H1 (cell line): Measurements from ENCODE around the gene NELL1. TPM values are rescaled to one million over a fixed set of nuclear protein-coding genes. Genes with fewer than 3 reads are reported as not detected.

Experiments
- CTCF ChIA-PET: fragments of 300-600 bp; sonication (Branson Sonifier 250); formaldehyde crosslinking; loops from one replicate; lab custom pipeline; 2021; ENCODE audit not compliant: partially characterized antibody; lab: Charles Lee
- POLR2A ChIA-PET: fragments of 300-600 bp; sonication (Branson Sonifier 250); formaldehyde crosslinking; loops from one replicate; lab custom pipeline; 2021; ENCODE audit warnings: inconsistent platforms; ENCODE audit not compliant: partially characterized antibody; lab: Charles Lee
- DNase-seq, 2 experiments: peaks; one replicate each; pipeline versions ENCODE4 v3.0.0 to v3.0.0-alpha.2; 2010 to 2022; ENCODE audit warnings: low spot score in 2 of 2, low read depth in 1 of 2, mixed read lengths in 1 of 2
- FAIRE-seq: peaks from 2 replicates; lab custom pipeline; 2011; peaks lifted over from hg19 to GRCh38; lab: Jason Lieb, UNC
- H2AFZ ChIP-seq: 2 replicates; pipeline ENCODE4 v1.8.1; 2012; ENCODE audit warnings: low read length, inconsistent platforms
- H2AK5ac ChIP-seq: 2 replicates; pipeline ENCODE4 v1.6.1; 2013; ENCODE audit warnings: low read depth, low read length
- H2BK120ac ChIP-seq: replicated peaks from 2 replicates; pipeline ENCODE3; 2013; ENCODE audit warnings: low read depth, low read length, inconsistent platforms
- H2BK12ac ChIP-seq: 2 replicates; pipeline ENCODE4 v1.6.1; 2013; ENCODE audit warnings: low read depth, low read length
- H2BK15ac ChIP-seq: 2 replicates; pipeline ENCODE4 v1.6.1; 2013; ENCODE audit warnings: low read length
- H2BK20ac ChIP-seq: 2 replicates; pipeline ENCODE4 v1.6.1; 2013; ENCODE audit warnings: low read length
- H2BK5ac ChIP-seq: 2 replicates; pipeline ENCODE4 v1.6.1; 2013; ENCODE audit warnings: low read depth, low read length
- H3K14ac ChIP-seq: 2 replicates; pipeline ENCODE4 v1.6.1; 2013; ENCODE audit warnings: inconsistent platforms; ENCODE audit not compliant: insufficient read length
- H3K18ac ChIP-seq: 2 replicates; pipeline ENCODE4 v1.6.1; 2013; ENCODE audit warnings: low read length; ENCODE audit errors: extremely low read depth
- H3K23ac ChIP-seq: 2 replicates; pipeline ENCODE4 v1.6.1; 2013; ENCODE audit warnings: inconsistent platforms; ENCODE audit not compliant: insufficient read length
- H3K23me2 ChIP-seq: 2 replicates; pipeline ENCODE4 v1.6.1; 2013; ENCODE audit warnings: low read depth, low read length
- H3K27ac ChIP-seq: 2 replicates; pipeline ENCODE4 v1.6.1; 2011; ENCODE audit warnings: low read depth, low read length, inconsistent platforms
- H3K27me3 ChIP-seq, 4 experiments: replicated peaks in 1 of 4; 1 replicate in 1 of 4; 2 replicates in 3 of 4; pipeline versions ENCODE4 v1.6.1 to v1.8.1; 2011 to 2013; ENCODE audit warnings: low read length in 3 of 4, mild to moderate bottlenecking in 3 of 4, inconsistent platforms in 2 of 4, mixed read lengths in 2 of 4, moderate library complexity in 1 of 4; ENCODE audit not compliant: control insufficient read depth in 3 of 4, insufficient read depth in 3 of 4; ENCODE audit errors: extremely low read depth in 1 of 4
- H3K36me3 ChIP-seq, 4 experiments: 2 replicates each; pipeline versions ENCODE4 v1.6.1 to v1.8.1; 2011 to 2013; ENCODE audit warnings: mild to moderate bottlenecking in 4 of 4, low read length in 3 of 4, moderate library complexity in 2 of 4, control low read depth in 1 of 4, inconsistent platforms in 1 of 4; ENCODE audit not compliant: insufficient read depth in 4 of 4, control insufficient read depth in 2 of 4
- H3K4ac ChIP-seq: replicated peaks from 2 replicates; pipeline ENCODE3; 2013; ENCODE audit warnings: low read length, low read depth, mixed read lengths, inconsistent platforms; ENCODE audit not compliant: insufficient read length
- H3K4me1 ChIP-seq, 4 experiments: replicated peaks in 1 of 4; 1 replicate in 1 of 4; 2 replicates in 3 of 4; pipeline versions ENCODE4 v1.6.1 to v1.8.1; 2011 to 2013; ENCODE audit warnings: low read length in 3 of 4, inconsistent platforms in 2 of 4, mixed read lengths in 1 of 4; ENCODE audit not compliant: insufficient read depth in 4 of 4, control insufficient read depth in 3 of 4
- H3K4me2 ChIP-seq, 2 experiments: 2 replicates each; pipeline versions ENCODE4 v1.6.1 to v1.8.1; 2011 to 2013; ENCODE audit warnings: low read depth in 2 of 2, low read length in 2 of 2, control low read depth in 1 of 2, inconsistent platforms in 1 of 2, mild to moderate bottlenecking in 1 of 2; ENCODE audit not compliant: insufficient read depth in 1 of 2
- H3K4me3 ChIP-seq, 4 experiments: fragments of 200-600, 300-600 bp in 1 of 4; sonication (generic), shearing (Covaris generic), sonication (Bioruptor Twin) in 1 of 4; 2 replicates each; pipeline versions ENCODE4 v1.5.1 to v1.8.1; 2011 to 2016; ENCODE audit warnings: low read length in 4 of 4, low read depth in 3 of 4, control low read depth in 2 of 4, inconsistent platforms in 2 of 4, mild to moderate bottlenecking in 2 of 4, mixed read lengths in 1 of 4, moderate library complexity in 1 of 4; ENCODE audit not compliant: insufficient read depth in 2 of 4; ENCODE audit errors: extremely low read depth in 1 of 4
- H3K56ac ChIP-seq: replicated peaks from 2 replicates; pipeline ENCODE3; 2013; ENCODE audit warnings: low read depth, mild to moderate bottlenecking, mixed read lengths, low read length, inconsistent platforms; ENCODE audit not compliant: insufficient read length
- H3K79me1 ChIP-seq: 2 replicates; pipeline ENCODE4 v1.6.1; 2013; ENCODE audit warnings: low read depth, low read length, control low read depth
- H3K79me2 ChIP-seq, 2 experiments: 2 replicates each; pipeline versions ENCODE4 v1.6.1 to v1.8.1; 2012 to 2013; ENCODE audit warnings: low read length in 2 of 2, mild to moderate bottlenecking in 2 of 2, inconsistent platforms in 1 of 2; ENCODE audit not compliant: insufficient read depth in 2 of 2, control insufficient read depth in 1 of 2
- H3K9ac ChIP-seq, 4 experiments: replicated peaks in 1 of 4; 1 replicate in 1 of 4; 2 replicates in 3 of 4; pipeline versions ENCODE4 v1.6.1 to v1.8.1; 2011 to 2013; ENCODE audit warnings: low read depth in 3 of 4, low read length in 3 of 4, control low read depth in 2 of 4, mild to moderate bottlenecking in 2 of 4, moderate library complexity in 2 of 4, inconsistent platforms in 1 of 4; ENCODE audit errors: extremely low read depth in 1 of 4
- H3K9me3 ChIP-seq, 2 experiments: 2 replicates each; pipeline versions ENCODE4 v1.6.1 to v1.8.1; 2012 to 2013; ENCODE audit warnings: mild to moderate bottlenecking in 2 of 2, moderate library complexity in 2 of 2, control low read depth in 1 of 2, inconsistent platforms in 1 of 2, low read depth in 1 of 2, low read length in 1 of 2, mixed read lengths in 1 of 2; ENCODE audit not compliant: insufficient read depth in 2 of 2
- H4K20me1 ChIP-seq, 2 experiments: replicated peaks in 1 of 2; 2 replicates each; pipeline versions ENCODE3 to v1.8.1; 2011 to 2013; ENCODE audit warnings: inconsistent platforms in 2 of 2, low read length in 2 of 2, mild to moderate bottlenecking in 1 of 2; ENCODE audit not compliant: insufficient read depth in 2 of 2, control insufficient read depth in 1 of 2
- H4K5ac ChIP-seq: 2 replicates; pipeline ENCODE4 v1.6.1; 2013; ENCODE audit warnings: low read length, low read depth, mixed read lengths, inconsistent platforms; ENCODE audit not compliant: insufficient read length
- H4K8ac ChIP-seq: 2 replicates; pipeline ENCODE4 v1.8.0; 2013; ENCODE audit warnings: mild to moderate bottlenecking, moderate library complexity, low read length, inconsistent platforms; ENCODE audit not compliant: insufficient read depth; ENCODE audit errors: extremely low read depth
- H4K91ac ChIP-seq: replicated peaks from 2 replicates; pipeline ENCODE3; 2013; ENCODE audit warnings: low read length, mixed read lengths, inconsistent platforms; ENCODE audit not compliant: insufficient read length
- ASH2L ChIP-seq: fragments of 200-600, 300-600 bp; sonication (generic); IDR thresholded peaks from one replicate; pipeline ENCODE4 v1.7.1; 2017; ENCODE audit warnings: low read length
- ATF2 ChIP-seq: IDR thresholded peaks from 2 replicates; pipeline ENCODE4 v1.6.1; 2012; ENCODE audit warnings: low read length, inconsistent platforms
- CHD2 ChIP-seq: IDR thresholded peaks from 2 replicates; pipeline ENCODE4 v1.6.1; 2012; ENCODE audit warnings: low read length, improper control_type of control experiment
- CTBP2 ChIP-seq: IDR thresholded peaks from 2 replicates; pipeline ENCODE4 v1.7.0; 2011; ENCODE audit warnings: borderline replicate concordance, mild to moderate bottlenecking, moderate library complexity, mixed read lengths, low read length; ENCODE audit not compliant: insufficient read depth, insufficient read length
- MAFK ChIP-seq: IDR thresholded peaks from 2 replicates; pipeline ENCODE4 v1.6.1; 2012; ENCODE audit warnings: low read depth, mild to moderate bottlenecking, improper control_type of control experiment, low read length
- NANOG ChIP-seq: IDR thresholded peaks from 2 replicates; pipeline ENCODE4 v1.6.1; 2011; ENCODE audit warnings: low read length, low read depth, mild to moderate bottlenecking, inconsistent platforms; ENCODE audit not compliant: insufficient read depth, poor library complexity, severe bottlenecking
- RBBP5 ChIP-seq: IDR thresholded peaks from 2 replicates; pipeline ENCODE4 v1.7.1; 2012; ENCODE audit warnings: low read depth, mild to moderate bottlenecking, inconsistent platforms, low read length, moderate library complexity, borderline replicate concordance
- SIN3A ChIP-seq, 2 experiments: IDR thresholded peaks in 1 of 2; conservative IDR thresholded peaks in 1 of 2; 2 replicates each; pipeline ENCODE4 v1.6.1; 2011 to 2012; ENCODE audit warnings: low read length in 2 of 2, improper control_type of control experiment in 1 of 2, low read depth in 1 of 2, mild to moderate bottlenecking in 1 of 2
- TAF1 ChIP-seq: IDR thresholded peaks from 2 replicates; pipeline ENCODE4 v1.6.1; 2011; ENCODE audit warnings: mild to moderate bottlenecking, low read depth, low read length
- TCF12 ChIP-seq: IDR thresholded peaks from 2 replicates; pipeline ENCODE4 v1.6.1; 2011; ENCODE audit warnings: low read depth, mild to moderate bottlenecking, low read length
- YY1 ChIP-seq: IDR thresholded peaks from 2 replicates; pipeline ENCODE4 v1.6.1; 2011; ENCODE audit warnings: low read depth, mild to moderate bottlenecking, low read length
- WGBS, 2 experiments: shearing (Covaris generic) in 1 of 2; methylation state at CpG; one replicate each; pipeline versions ENCODE4 v1.1.6 to v1.1.7; 2013 to 2015; ENCODE audit warnings: low lambda C conversion rate in 2 of 2, mixed read lengths in 2 of 2, inconsistent platforms in 1 of 2, low coverage in 1 of 2, missing lambda C conversion rate in 1 of 2; ENCODE audit not compliant: insufficient replicate concordance in 2 of 2, insufficient coverage in 1 of 2, insufficient read length in 1 of 2; ENCODE audit errors: extremely low coverage in 1 of 2, missing lambda C conversion rate in 1 of 2; 5-methylcytosine and 5-hydroxymethylcytosine counted together
- polyA plus RNA-seq, 7 experiments: library from polyadenylated mRNA; depleted of rRNA in 3 of 7; stranded (reverse) in 5 of 7; unstranded in 2 of 7; fragments of >200 nt in 5 of 7; fragments of 200-250 nt in 2 of 7; gene quantifications; 1 replicate in 5 of 7; 2 replicates in 1 of 7; 4 replicates in 1 of 7; pipeline versions ENCODE4 v1.2.1 to v1.2.3, GENCODE V29; 2011 to 2013; ENCODE audit warnings: missing spikeins in 2 of 7, mixed read lengths in 2 of 7
- total RNA-seq: library from RNA; stranded (reverse); fragmentation: NEBNext Ultra II Directional; extraction: Animal tissue kit (Norgen Biotek cat#: 25700); gene quantifications from 2 replicates; pipeline ENCODE4 v1.2.1, GENCODE V29; 2021

Gene NELL1
- total and polyA plus RNA-seq, 2 of the 8 experiments (the other 6 are each of a cell fraction or from before 2014, with no cell fraction given) = 0.21 TPM; not detected in 1

- no peak for FAIRE-seq
- Histone ChIP-seq H2BK15ac (no peak overlapping the region), H2BK12ac (no peak overlapping the region), H2BK120ac (no peak overlapping the region), H4K8ac (no peak overlapping the region), H3K4me3 (no peak overlapping the region), H3K56ac (no peak overlapping the region), H3K9ac (no peak overlapping the region), H3K4me1 (peaks cover 1 to 13% (median 10%) of the 10 kb centered on the region in 4 experiments; a peak in 5 of 7 replicates), H4K91ac (no peak overlapping the region), H2AFZ (no peak overlapping the region), H3K36me3 (no peaks in the 10 kb centered on the region), H4K20me1 (no peaks in the 10 kb centered on the region), H3K27ac (no peak overlapping the region), H3K4me2 (no peak overlapping the region), H3K23me2 (no peaks in the 10 kb centered on the region), H2BK20ac (no peak overlapping the region), H3K23ac (no peak overlapping the region), H3K27me3 (no peaks in the 10 kb centered on the region)
- no peak for DNase-seq
- CTCF ChIA-PET = interaction anchor here (1.1 to 1.9 kb wide), 5 partner anchors 8 to 25 kb away, joined by 3 to 12 read pairs (median 5); no protein-coding TSS in a partner anchor
- 80% methylated on average over 4 of the region's 4 CpGs; no CpG with 5 or more reads in 1 of the 2 experiments for WGBS, 2 experiments
- TF ChIP-seq TAF1 (no peak), CHD2 (no peak), YY1 (no peak), ASH2L (no peak), SIN3A (conservative IDR thresholded peaks at IDR 0.05 in 1 of 2, IDR thresholded peaks at IDR 0.05 in 1 of 2; ENCODE audit: low read depth in 1 of 2, low read length in 2 of 2) (no peak), CTBP2 (no peak), NANOG (no peak), TCF12 (no peak), RBBP5 (no peak), ATF2 (no peak), MAFK (no peak)
- TF ChIP-seq, all 59 proteins: peak for 0
- Histone ChIP-seq H3K4ac (no peak overlapping the region), H3K79me1 (no peaks in the 10 kb centered on the region), H2BK5ac (no peak overlapping the region), H4K5ac (no peak overlapping the region), H3K79me2 (no peaks in the 10 kb centered on the region), H3K9me3 (no peaks in the 10 kb centered on the region; a peak in 1 of 4 replicates), H3K18ac (no peak overlapping the region), H2AK5ac (no peak overlapping the region), H3K14ac (no peak overlapping the region)
- POLR2A ChIA-PET = interaction anchor here (1.1 kb wide), 1 partner anchor 16 kb away, joined by 3 read pairs; no protein-coding TSS in a partner anchor
Measured at GRCh38 chr11:20626279-20626678, 43.1 kb upstream of the NELL1 start.
